Measurements from ENCODE around the gene UNK. TPM values are rescaled to one million over a fixed set of nuclear protein-coding genes. Genes with fewer than 3 reads are reported as not detected.
A peak's percentile ranks its signal among the peaks of the same experiment; 100 is the strongest.

The UNK gene
- total and polyA plus RNA-seq, 2 of the 13 experiments (the other 11 are each of a cell fraction or from before 2014, with no cell fraction given), result 31.6 to 33.0 TPM

DNA sequence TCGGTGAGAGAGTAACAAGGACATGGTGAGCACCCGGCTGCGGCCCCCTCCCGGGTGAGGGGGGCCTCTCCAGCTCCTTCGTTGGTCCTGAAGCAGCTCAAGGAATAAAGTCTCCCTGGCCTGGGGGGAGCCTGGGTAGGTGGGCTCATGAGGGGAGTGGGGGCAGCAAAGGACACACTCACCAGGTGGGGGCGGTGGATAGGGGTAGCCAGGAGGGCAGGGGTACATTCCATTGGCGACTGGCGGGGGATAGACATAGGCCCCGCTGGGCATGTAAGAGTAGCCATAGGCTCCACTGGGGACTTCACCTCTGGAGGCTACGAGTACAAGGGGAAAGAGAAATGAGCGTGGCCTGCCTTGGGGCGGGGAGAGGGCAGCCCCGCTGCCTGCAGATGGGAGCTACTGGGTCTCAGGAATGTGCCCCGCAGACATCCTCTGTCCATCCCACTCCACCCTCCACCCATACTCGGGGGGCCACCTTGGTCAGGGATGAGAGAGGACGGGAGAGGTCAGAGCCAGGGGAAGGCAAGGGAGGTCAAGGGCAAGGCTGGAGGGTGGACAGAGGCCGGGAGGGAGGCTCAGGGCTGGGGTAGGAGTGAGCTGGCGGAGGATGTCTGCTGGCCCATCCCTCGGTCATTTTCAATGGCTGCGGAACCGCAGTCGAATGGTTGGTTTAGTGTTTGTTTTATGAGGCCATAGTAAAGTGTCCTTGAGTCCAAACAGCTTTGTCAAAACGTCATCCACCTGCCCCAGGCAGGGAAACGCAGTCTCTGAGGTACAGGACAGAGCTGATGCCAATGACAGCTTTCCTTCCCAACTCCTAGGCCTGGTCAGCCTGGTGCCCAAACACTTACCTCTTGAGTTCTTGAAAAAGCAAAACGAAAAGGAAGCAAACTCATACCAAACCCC lies 63.3 kb downstream of the UNK start (continued):
- TF ChIP-seq, protein P1, sequence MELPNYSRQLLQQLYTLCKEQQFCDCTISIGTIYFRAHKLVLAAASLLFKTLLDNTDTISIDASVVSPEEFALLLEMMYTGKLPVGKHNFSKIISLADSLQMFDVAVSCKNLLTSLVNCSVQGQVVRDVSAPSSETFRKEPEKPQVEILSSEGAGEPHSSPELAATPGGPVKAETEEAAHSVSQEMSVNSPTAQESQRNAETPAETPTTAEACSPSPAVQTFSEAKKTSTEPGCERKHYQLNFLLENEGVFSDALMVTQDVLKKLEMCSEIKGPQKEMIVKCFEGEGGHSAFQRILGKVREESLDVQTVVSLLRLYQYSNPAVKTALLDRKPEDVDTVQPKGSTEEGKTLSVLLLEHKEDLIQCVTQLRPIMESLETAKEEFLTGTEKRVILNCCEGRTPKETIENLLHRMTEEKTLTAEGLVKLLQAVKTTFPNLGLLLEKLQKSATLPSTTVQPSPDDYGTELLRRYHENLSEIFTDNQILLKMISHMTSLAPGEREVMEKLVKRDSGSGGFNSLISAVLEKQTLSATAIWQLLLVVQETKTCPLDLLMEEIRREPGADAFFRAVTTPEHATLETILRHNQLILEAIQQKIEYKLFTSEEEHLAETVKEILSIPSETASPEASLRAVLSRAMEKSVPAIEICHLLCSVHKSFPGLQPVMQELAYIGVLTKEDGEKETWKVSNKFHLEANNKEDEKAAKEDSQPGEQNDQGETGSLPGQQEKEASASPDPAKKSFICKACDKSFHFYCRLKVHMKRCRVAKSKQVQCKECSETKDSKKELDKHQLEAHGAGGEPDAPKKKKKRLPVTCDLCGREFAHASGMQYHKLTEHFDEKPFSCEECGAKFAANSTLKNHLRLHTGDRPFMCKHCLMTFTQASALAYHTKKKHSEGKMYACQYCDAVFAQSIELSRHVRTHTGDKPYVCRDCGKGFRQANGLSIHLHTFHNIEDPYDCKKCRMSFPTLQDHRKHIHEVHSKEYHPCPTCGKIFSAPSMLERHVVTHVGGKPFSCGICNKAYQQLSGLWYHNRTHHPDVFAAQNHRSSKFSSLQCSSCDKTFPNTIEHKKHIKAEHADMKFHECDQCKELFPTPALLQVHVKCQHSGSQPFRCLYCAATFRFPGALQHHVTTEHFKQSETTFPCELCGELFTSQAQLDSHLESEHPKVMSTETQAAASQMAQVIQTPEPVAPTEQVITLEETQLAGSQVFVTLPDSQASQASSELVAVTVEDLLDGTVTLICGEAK (IDR thresholded peaks at IDR 0.05), result no peak
- TF ChIP-seq, protein P1 (CRISPR knock-in tag; IDR thresholded peaks at IDR 0.05), result peak; percentile 27; the same call in 1 of the 2 replicates
- TF ChIP-seq PHB2 (IDR thresholded peaks at IDR 0.05; ENCODE audit: partially characterized antibody), result no peak
- TF ChIP-seq, protein P2, sequence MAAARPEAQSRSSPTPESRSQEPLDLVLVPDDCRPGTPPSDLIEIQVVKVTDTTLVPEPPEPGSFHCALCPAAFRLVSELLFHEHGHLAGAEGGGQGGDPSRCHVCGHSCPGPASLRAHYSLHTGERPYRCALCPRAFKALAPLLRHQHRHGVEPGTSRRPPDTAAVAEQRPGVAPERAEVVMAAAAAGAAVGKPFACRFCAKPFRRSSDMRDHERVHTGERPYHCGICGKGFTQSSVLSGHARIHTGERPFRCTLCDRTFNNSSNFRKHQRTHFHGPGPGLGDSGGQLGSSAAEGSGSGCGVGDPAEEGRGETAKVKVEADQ (CRISPR knock-in tag; IDR thresholded peaks at IDR 0.05; ENCODE audit: borderline replicate concordance), result 0 out of 2 replicates have a peak, but pooled peaks have one; percentile 30
- TF ChIP-seq ZNF430 (CRISPR knock-in tag; IDR thresholded peaks at IDR 0.05), result 0 out of 2 replicates have a peak, but pooled peaks have one; percentile 4
- TF ChIP-seq ATF7 (IDR thresholded peaks at IDR 0.05), result no peak
- 0 out of 2 replicates have a peak, but pooled peaks have one; percentile 7 for TF ChIP-seq ATF7 (CRISPR knock-in tag; IDR thresholded peaks at IDR 0.05)
- TF ChIP-seq, protein P3, sequence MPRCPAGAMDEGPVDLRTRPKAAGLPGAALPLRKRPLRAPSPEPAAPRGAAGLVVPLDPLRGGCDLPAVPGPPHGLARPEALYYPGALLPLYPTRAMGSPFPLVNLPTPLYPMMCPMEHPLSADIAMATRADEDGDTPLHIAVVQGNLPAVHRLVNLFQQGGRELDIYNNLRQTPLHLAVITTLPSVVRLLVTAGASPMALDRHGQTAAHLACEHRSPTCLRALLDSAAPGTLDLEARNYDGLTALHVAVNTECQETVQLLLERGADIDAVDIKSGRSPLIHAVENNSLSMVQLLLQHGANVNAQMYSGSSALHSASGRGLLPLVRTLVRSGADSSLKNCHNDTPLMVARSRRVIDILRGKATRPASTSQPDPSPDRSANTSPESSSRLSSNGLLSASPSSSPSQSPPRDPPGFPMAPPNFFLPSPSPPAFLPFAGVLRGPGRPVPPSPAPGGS (CRISPR knock-in tag; IDR thresholded peaks at IDR 0.05), result 0 out of 2 replicates have a peak, but pooled peaks have one; percentile 2
- TF ChIP-seq ZIK1 (CRISPR knock-in tag; IDR thresholded peaks at IDR 0.05; ENCODE audit: borderline replicate concordance, low read depth), result 0 out of 2 replicates have a peak, but pooled peaks have one; percentile 11
- no peak for TF ChIP-seq ZSCAN31 (CRISPR knock-in tag; IDR thresholded peaks at IDR 0.05; ENCODE audit: low read depth)
- TF ChIP-seq DMAP1 (CRISPR knock-in tag; IDR thresholded peaks at IDR 0.05), result no peak
- peak; percentile 68; the same call in 1 of the 2 replicates for TF ChIP-seq GZF1 (CRISPR knock-in tag; IDR thresholded peaks at IDR 0.05)
- TF ChIP-seq FOXC1 (CRISPR knock-in tag; IDR thresholded peaks at IDR 0.05; ENCODE audit: borderline replicate concordance), result no peak
- TF ChIP-seq, protein P4, sequence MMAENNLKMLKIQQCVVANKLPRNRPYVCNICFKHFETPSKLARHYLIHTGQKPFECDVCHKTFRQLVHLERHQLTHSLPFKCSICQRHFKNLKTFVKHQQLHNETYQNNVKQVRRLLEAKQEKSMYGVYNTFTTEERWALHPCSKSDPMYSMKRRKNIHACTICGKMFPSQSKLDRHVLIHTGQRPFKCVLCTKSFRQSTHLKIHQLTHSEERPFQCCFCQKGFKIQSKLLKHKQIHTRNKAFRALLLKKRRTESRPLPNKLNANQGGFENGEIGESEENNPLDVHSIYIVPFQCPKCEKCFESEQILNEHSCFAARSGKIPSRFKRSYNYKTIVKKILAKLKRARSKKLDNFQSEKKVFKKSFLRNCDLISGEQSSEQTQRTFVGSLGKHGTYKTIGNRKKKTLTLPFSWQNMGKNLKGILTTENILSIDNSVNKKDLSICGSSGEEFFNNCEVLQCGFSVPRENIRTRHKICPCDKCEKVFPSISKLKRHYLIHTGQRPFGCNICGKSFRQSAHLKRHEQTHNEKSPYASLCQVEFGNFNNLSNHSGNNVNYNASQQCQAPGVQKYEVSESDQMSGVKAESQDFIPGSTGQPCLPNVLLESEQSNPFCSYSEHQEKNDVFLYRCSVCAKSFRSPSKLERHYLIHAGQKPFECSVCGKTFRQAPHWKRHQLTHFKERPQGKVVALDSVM (CRISPR knock-in tag; IDR thresholded peaks at IDR 0.05), result peak; percentile 8; the same call in 1 of the 2 replicates
- peak; percentile 52 for TF ChIP-seq IKZF4 (CRISPR knock-in tag; IDR thresholded peaks at IDR 0.05; ENCODE audit: borderline replicate concordance, low read depth, not compliant biosample characterization)

Measured in HepG2 (cell line).